ENCODE data around the gene PTGDS.
"Not testable (repeated sequence)": the region's sequence is repeated elsewhere in the genome, so short reads cannot be mapped to it uniquely, and the experiment has no call there.

The PTGDS gene

DNA sequence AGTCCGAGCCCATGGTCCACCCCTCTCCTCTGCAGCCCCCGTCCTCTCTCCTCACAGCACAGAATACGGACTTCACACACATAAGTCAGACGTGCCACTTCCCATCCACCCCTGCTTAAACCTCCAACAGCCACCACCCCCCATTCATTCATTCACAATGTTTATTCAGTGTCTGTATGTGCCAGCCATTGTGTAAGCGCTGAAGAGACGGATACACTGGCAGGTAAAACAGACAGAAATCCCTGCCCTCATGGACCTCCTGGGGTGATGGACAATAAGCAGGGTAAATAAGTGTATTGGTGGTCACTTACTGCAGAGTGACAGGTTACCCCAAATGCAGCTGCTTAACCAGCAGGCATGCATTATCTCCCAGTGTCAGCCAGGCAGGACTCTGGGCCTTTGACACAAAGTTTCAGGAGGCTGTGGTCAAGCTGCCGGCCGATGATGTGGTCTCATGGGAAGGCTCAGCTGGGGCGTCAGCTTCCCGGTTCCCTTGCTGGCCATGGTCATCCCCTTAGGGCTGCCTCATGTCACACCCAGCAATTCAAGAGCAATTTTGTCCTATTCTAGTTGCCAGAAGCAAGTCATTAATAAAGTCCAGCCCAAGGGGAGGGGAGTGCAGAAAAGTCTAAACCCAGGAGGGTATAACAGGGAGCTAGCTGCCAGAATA, 13.1 kb downstream of the PTGDS start:
- no peak for DNase-seq (ENCODE audit: low read depth in 2 of 2)

DNA sequence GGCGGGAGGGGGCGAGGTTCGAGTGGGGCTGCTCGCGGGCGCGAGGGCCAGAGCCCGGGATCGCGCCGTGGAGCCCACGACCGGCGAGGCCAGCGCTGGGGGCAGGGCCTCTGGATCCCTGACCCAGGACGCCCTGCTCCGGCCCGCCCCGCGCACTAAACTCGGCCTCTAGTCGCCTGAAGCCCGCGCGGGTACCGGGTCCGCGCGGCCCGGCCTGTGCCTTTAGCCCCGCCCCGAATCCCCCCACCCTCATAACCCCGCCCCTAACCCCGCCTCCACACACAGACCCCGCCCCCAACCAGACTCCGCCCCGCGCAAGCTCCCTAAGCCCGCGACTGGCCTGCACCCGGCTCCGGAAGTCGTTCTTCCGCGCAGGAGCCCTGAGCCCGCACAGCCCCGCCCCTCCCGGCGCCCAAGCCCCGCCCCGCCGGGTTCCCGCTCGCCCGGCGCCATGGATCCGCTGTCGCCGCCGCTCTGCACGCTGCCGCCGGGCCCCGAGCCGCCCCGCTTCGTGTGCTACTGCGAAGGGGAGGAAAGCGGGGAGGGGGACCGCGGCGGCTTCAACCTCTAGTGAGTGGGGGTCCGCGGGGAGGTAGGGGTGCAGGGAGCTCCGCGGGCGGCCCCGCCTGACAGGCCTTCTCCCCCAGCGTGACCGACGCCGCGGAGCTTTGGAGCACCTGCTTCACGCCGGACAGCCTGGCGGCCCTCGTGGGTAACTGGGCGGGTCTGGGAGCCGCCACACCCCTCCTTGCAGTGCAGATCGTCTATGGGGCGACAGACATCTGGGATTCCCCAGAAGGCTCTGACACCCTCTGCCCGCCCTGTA, 14.9 kb downstream of the PTGDS start, which contains the start of gene PAXX:
Gene PAXX (plus strand): TSS at position 430 of the 826 bp plus-strand sequence. CDS start 22 bp downstream, at position 452.
- peak; percentile 93 for DNase-seq (ENCODE audit: low read depth in 2 of 2)

DNA sequence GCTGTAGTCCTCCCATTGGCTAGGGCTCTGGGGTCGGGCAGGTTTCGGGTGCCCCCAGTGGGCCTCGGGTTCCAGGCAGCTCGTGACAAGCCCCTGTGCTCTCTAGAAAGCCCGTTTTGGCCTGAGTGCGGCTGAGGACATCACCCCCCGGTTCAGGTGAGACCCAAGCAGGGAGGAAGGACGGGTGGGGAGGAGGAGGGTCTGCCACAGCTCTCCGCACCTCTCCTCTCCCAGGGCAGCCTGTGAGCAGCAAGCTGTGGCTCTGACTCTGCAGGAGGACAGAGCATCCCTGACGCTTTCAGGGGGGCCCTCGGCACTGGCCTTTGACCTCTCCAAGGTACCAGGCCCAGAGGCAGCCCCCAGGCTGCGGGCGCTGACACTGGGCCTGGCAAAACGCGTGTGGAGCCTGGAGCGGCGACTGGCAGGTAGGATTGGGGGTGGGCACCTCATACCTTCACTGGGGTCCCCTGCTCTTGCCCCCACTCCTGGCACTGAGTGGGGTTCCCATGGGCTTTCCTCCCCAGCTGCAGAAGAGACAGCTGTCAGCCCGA, 15.6 kb downstream of the PTGDS start:
- DNase-seq (ENCODE audit: low read depth in 2 of 2), result no peak

DNA sequence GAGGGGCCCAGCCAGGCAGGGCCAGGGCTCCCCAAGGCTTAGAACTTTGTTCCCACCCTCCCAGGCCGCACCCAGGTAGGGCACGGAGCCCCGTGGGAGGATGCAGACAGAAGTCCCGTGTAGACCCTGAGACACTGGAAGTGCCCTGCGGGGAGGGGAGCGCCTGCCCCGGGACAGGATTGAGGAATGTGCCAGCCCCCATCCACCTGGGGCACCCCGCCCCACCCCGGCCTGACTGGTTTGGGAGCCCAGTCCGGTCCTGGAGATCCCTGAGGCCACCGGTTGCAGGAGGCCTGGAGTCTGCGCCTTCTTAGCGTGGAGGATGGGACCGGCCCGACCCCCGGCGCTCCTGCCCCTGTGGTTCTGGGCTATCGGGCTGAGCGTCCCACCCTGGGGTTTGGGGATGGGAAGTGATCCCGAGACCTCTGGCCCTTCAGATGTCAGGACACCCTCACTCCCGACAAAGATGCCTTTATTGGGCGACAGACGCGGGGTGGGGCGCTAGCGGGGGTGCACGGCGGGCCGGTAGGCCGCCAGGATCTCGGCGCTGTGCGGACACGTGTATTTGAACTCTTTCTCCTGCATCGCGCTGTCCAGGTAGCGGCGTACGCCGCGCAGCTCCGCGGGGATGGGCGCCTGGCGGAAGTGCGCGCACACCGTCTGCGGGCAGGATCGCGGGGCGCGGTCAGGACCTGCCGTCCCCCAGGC, 17.0 kb downstream of the PTGDS start:
- DNase-seq (ENCODE audit: low read depth in 2 of 2), result no peak

DNA sequence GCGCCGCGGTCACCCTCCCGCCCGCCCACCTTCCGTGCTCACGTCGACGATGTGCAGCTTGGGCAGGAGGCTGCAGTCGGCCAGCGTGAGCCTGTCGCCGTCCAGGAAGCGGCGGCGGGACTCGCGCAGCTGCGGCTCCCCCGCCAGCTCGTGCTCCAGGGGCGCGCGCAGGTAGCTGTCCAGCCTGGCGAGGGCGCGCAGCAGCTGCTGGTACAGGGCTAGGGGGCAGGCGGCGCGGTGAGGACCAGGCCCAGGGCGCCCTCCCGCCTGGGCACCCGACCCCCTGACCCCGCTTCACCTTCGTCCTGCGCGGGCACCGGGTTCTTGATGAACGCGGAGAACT, 17.6 kb downstream of the PTGDS start:
- DNase-seq (ENCODE audit: low read depth in 2 of 2), result no peak

DNA sequence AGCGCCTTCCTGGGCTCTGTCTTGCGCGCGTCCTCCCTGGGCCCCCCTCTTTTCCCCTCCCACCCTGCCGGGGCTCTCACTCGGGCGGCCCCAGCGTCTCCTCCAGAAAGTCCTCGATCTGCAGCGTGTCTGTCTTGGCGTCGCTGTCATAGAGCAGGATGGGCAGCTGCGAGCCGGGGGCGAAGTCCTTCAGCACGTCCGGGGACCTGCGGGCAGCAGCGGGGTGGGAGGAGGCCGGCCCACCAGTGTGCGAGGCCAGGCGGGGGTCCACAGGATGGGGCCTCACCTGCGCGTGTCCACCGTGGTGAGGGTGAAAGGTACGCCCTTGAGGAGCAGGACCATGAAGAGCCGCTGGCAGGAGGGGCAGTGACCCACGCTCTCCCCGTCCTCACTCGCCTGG, 18.1 kb downstream of the PTGDS start:
- DNase-seq (ENCODE audit: low read depth in 2 of 2), result no peak

DNA sequence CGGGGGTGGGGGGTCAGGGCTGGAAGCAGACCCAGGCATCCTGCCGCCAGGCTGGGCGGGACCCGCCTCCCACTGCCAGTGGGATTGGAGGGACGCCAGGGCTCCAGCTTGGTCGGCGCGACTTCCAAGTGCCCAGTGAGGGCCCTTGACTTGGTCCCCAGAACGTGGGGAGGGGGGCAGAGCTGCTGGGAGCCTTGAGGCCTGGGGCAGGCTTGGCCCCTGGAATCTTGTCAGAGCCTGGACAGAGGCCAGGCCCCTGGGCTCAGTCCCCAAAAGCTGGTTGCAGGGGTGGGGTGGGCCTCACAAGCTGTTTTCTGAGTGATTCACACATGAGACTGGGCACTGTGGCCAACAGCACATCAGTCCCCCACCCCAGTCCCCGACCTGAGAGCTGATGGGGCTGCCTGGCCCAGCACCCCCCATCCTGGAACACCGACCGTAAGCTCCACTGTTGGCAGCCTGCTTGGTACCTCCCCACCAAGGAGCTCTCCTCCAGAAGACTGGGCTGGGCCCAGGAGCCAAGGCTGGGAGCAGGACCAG, 18.5 kb downstream of the PTGDS start:
- no peak for DNase-seq (ENCODE audit: low read depth in 2 of 2)

DNA sequence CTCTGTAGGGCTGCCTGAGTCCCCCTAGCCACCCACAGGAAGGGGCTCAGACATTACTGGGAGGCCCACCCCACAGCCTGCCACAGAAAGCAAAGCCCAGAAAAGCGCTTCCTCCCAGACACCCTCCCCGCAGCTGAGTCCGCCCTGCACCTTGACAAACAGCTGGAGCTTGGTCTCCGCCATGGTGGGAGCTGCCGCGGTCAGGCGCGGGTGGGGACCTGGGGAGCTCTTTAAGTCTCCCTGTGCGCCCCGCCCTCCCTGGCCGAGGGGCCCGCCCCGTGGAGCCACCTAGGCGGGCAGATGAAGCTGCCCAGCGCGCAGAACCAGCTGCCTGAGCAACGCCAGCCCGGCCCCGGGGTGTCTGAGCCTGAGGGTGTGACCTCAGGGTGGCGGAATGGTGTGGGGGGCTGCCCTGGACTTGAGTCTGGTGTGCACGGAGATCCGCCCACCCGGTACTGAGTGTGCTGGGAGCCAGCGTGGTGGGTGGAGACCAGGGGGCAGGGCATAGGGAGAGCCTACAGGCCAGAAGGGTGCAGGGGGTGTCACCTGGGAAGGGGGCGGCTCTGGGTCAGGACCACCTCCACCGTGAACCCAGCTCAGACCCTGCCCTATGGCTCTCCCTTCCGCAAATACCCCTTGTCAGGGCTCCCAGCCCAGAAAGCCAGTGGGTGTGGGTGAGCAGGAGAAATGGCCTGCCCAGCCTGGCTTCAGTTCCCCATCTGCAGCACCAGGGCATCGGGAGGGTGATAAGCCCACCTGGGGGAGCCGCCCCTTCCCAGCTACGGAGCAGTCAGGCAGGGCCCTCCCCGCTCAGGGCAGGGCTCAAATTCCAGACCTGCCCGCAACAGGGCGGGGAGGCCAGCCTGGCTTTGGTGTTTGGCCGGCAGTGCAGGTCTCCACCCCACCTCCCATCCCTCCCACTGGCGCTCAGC, 19.3 kb downstream of the PTGDS start, which contains the start of gene CLIC3:
Gene CLIC3 (minus strand): TSS at position 208 of the 932 bp plus-strand sequence. CDS start 25 bp downstream, at position 183.
- DNase-seq (ENCODE audit: low read depth in 2 of 2), result peak in 1 of 2 donors; percentile 20

DNA sequence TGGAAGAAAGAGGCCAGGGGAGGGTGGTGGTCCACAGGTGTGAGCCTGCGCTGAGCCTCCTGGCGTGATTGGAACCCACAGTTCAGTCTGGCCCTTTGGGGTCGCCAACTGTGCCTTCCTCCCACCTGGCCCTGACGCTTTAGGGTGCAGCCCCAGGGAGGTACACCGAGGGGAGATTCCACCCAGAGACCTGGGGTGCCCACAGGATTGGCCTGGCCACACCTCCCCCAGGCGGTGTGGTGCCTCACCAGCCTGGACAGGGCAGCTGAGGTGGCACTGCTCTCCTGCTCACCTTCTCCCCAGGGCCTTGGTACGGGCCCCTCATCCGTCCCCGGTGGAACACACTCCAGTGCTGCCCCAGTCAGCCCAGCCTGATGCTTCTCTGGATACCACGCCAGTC, 20.1 kb downstream of the PTGDS start:
- no peak for DNase-seq (ENCODE audit: low read depth in 2 of 2)

DNA sequence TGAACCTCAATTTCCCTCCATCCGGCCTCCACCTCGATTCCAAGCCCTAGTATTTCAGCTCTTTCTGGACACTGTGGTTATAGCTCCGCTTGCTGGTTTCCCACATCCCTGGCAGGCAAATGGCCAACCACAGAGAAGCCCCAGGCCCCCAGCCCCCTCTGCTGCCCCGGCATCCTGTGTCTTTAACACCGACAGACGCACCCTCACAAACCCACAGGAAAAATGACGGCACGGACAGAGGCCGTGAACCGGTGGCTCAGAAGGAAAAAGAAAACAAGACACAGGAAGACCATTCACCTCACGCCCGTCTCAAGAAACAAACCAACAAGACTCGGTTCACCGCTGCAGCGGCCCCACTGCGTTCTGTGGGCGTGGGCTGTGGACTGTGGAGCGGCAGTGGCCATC, 20.5 kb downstream of the PTGDS start:
- DNase-seq (ENCODE audit: low read depth in 2 of 2), result no peak

DNA sequence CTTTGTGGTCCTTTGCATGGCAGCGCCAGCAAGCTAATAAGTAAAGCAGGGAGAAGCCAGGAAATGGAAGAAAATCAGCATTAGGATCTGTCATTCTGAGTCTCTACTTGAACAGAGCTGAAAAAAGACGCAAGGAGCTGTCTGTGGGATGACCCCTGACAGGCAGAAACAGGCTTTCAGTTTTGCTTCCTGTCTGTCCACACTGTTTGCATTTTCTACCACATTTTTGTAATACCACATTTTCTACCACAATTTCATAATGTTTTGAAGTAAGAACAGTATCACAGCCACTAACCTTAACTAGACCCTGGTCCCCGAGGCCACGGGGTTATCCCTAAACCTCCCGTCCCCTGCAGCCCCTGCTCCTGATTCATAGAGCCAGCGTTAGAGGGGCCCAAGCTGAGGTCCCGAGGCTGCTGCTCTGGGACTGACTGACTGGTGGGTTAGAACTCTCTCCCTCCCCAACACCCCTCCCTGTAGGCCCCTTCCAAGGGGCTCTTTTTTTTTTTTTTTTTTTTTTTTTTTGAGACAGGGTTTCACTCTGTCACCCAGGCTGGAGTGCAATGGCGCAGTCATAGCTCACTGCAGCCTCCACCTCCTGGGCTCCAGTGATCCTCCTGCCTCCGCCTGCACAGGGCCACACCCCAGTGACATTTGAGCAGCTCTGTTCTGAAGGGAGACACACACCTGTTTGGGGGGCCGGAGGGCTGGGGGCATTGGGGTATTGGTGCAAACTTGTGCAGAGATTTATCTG, 23.1 kb downstream of the PTGDS start:
- DNase-seq (ENCODE audit: low read depth in 2 of 2), result peak in 1 of 2 donors; percentile 38

DNA sequence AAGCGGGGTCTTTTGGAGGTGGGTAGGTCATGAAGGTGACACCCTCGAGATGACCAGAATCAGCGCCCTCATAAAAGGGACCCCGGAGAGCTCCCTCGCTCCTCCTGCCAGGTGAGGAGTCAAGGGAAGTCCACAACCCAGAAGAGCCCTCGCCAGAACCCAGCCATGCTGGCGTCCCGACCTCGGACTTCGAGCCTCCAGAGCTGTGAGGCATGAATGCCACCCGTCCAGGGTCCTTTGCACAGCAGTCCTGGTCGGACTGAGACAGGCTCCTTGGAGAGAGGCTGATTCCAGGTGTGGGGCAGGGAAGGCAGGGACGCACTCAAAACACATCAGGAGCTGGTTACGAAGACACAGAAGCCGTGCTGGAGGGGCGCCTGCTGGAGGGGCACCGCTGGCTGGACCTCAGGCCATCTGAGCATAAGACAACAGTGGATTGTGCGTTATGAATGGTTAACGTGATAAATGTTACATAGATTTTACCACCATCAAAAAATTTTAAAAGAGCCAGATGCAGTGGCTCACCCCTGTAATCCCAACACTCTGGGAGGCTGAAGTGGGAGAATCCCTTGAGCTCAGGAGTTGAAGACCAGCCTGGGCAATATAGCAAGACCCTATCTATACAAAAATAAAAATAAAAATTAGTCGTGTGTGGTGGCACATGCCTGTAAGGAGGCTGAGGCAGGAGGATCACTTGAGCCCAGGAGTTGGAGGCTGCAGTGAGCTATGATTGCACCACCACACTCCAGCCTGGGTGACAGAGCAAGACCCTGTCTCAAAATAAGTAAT, 24.7 kb downstream of the PTGDS start:
- DNase-seq (ENCODE audit: low read depth in 2 of 2), result no peak

DNA sequence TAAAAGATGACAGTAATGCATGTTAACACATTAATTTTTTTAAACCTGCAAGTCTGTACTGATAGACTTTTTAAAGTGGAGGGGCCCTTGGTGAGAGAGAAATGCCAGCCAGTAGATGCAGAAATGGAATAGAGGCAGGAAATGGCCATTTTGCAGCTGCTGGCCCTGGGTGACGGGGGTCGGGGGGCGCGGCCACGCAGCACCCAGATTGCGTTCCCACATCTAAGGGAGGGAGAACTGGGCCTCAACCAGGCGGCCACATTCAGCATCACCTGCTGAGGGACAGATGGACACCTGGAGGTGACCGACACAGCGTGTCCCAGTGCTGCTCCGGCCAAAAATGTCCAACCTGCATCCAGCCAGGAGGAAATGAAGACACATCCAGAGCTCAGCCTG, 25.3 kb downstream of the PTGDS start:
- DNase-seq (ENCODE audit: low read depth in 2 of 2), result no peak

DNA sequence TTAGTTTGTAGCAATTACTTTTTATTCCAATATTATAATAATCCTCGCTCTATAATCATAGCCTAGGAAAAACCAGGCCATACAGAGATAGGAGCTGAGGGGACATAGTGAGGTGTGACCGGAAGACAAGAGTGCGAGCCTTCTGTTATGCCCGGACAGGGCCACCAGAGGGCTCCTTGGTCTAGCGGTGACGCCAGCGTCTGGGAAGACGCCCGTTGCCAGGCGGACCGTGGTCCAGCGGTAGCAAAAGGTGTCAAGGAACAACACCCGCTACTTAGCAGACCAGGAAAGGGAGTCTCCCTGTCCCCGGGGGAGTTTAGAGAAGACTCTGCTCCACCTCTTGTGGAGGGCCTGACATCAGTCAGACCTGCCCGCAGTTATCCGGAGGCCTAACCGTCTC, 27.0 kb downstream of the PTGDS start:
- not testable (repeated sequence) for DNase-seq (ENCODE audit: low read depth in 2 of 2)

DNA sequence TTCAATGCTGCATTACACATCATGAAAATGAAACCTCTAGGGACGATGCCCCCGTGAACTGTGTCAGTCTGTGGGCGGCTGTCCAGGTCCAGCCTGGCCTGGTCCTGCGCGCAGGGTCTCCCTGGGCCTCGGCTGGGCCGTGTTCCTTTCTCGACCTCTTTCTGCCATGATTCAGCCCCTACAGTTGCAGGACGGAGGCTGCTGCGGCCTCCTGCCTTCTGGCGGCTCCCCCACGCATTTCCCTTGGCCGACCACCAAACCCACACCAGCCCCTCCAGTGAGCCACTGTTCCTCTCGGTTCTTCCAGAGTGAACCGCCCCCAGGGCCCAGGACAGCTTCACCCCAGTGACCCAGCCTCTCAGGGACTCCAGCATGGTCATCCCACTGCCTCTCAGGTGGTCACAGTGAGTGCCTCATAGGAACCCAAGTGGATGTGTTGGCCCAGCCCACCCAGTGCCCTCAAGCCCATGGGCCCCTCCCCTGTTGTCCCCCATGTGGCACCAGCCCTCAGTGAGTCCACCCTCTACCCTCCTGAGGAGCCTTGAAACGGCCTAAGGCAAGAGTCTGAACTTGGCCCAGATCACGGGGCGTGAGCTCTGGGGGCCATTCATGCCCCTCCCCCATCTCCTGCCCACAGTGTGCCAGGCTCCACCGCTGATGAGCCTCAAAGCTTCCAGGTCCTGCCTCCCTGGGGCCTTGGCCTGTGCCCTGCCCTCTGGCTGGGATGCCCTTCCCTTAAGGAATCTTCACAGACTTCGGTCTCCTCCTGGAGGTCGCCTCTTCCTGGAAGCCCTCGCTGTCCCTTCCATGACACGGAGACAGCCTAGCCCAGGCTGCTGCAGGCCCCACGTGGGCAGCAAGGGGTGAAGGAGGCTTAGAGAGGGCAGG, 29.1 kb downstream of the PTGDS start:
- no peak for DNase-seq (ENCODE audit: low read depth in 2 of 2)

DNA sequence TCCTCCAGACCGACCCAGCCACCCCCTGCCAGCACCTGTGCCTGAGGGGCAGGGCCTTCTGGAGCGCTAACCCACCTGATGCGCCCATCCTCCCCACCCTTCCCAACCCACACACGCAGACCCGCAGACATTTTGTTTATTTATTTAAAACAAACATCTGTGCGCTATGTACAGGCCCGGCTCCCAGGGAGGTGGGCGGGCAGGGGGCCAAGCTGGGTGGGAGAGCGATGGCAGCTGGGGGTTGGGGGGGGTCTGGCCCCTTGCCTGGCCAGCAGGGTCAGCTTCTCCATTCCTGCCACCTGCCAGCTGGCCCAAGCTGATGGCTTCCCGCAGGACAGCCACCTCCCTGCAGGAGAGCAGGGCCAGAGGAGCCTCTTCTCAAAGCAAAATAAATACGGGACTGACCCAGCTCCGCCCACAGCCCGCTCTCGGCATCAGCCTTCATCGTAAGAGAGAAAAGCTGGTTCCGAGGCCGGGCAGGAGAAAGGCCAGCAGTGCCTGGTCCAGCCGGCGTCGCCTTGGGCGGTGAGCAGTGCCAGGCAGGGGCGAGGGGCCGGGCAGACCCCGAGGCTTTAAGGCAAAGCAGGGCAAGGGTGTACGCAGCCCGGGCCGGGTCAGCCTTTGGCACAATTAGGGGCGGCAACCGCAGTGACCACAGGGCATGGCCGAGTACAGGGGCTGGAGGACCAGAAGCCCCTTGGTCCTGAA, 30.0 kb downstream of the PTGDS start:
- DNase-seq (ENCODE audit: low read depth in 2 of 2), result no peak

DNA sequence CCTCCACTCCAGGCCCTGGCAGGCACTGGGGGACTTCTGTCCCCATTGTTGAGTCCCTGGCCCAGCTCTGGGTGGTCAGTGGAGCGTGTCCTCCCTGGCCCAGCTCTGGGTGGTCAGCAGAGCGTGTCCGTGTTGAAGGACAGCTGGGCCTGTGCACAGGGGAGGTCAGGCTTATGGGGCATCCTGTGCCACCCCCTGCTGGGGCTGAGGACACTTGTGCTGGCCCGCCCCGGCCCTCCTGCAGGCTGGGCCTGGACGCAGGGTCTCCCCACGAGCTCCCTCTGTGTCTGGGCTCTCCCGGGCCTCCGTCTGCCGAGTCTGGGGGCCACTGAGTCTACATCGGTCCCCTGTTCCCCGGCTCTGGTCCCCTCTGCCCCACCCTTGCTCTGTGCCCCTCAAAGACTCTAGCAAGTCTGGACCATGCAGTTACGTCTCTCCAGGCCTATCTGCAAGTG, 30.5 kb downstream of the PTGDS start:
- no peak for DNase-seq (ENCODE audit: low read depth in 2 of 2)

DNA sequence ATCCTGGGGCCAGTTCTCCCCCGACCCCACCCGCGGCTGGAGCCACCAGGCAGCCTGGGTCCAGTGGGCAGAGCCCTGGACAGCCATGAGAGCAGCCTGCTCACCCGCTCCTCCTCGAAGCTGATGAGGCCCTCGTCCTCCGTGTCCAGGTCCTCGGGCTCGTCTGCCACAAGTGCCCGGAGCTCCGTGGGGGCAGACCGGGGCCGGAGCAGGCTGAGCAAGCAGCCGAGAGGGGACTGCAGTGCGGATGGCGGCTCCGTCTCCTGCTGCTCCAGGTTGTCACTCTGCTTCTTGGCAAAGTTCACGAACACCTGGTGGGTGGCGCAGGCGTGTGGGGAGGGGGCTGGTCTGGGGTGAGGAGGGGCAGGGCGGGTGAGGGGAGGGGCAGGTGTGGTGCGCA, 31.0 kb downstream of the PTGDS start:
- DNase-seq (ENCODE audit: low read depth in 2 of 2), result no peak
